Suprapubic skin (tissue), 4 donors: ENCODE measurements around the gene SAA1. TPM values are rescaled to one million over a fixed set of nuclear protein-coding genes. Genes with fewer than 3 reads are reported as not detected.
"Not testable (repeated sequence)": the region's sequence is repeated elsewhere in the genome, so short reads cannot be mapped to it uniquely, and the experiment has no call there.

Experiments
- DNase-seq, 2 donors: peaks; one replicate each; pipeline ENCODE4 v3.0.0-alpha.2; 2019; ENCODE audit warnings: low spot score in 2 of 2
- H3K27ac ChIP-seq: fragments of 200-600 bp; sonication (generic); one replicate; pipeline ENCODE4 v1.5.1; 2019
- H3K27me3 ChIP-seq: fragments of 200-600 bp; sonication (generic); one replicate; pipeline ENCODE4 v1.5.1; 2019
- H3K36me3 ChIP-seq: fragments of 200-600 bp; sonication (generic); one replicate; pipeline ENCODE4 v1.5.1; 2019
- H3K4me1 ChIP-seq: fragments of 200-600 bp; sonication (generic); one replicate; pipeline ENCODE4 v1.5.1; 2019
- H3K4me3 ChIP-seq: fragments of 200-600 bp; sonication (generic); one replicate; pipeline ENCODE4 v1.5.1; 2019; ENCODE audit warnings: mild to moderate bottlenecking
- H3K9me3 ChIP-seq: fragments of 200-600 bp; sonication (generic); one replicate; pipeline ENCODE4 v1.5.1; 2019
- CTCF ChIP-seq, 2 donors: fragments of 200-600 bp in 1 of 2; fragments of 450-650 bp in 1 of 2; sonication (generic) in 1 of 2; IDR thresholded peaks; one replicate each; pipeline ENCODE4 v1.5.1; 2016 to 2019; ENCODE audit warnings: antibody characterized with exemption in 2 of 2, mild to moderate bottlenecking in 1 of 2, moderate library complexity in 1 of 2
- EP300 ChIP-seq: sonication (generic); formaldehyde crosslinking; IDR thresholded peaks from one replicate; pipeline ENCODE4 v1.6.1; 2017; ENCODE audit warnings: antibody characterized with exemption
- POLR2A ChIP-seq, 2 donors: fragments of 450-650 bp; IDR thresholded peaks; one replicate each; pipeline ENCODE4 v1.6.1; 2017; ENCODE audit warnings: antibody characterized with exemption in 2 of 2, mild to moderate bottlenecking in 2 of 2, moderate library complexity in 2 of 2
- POLR2AphosphoS5 ChIP-seq, 3 donors: sonication (generic); formaldehyde crosslinking; IDR thresholded peaks; one replicate each; pipeline ENCODE4 v1.6.1; 2017; ENCODE audit warnings: antibody characterized with exemption in 3 of 3
- WGBS: methylation state at CpG from one replicate; pipeline ENCODE4 v1.1.5; 2018; 5-methylcytosine and 5-hydroxymethylcytosine counted together
- total RNA-seq, 4 donors: library from RNA; depleted of rRNA; stranded (reverse); fragments of >200 nt; gene quantifications; one replicate each; pipeline ENCODE4 v1.1.0, GENCODE V29; 2016

SAA1 gene
- total RNA-seq, 4 donors from 2014 or later: 10.5 to 79.1 (median 49.1) TPM

- no peak for TF ChIP-seq POLR2A (IDR thresholded peaks at IDR 0.05)
- no peak for TF ChIP-seq POLR2AphosphoS5 (IDR thresholded peaks at IDR 0.05)
- TF ChIP-seq EP300: no peak
- no peak for TF ChIP-seq CTCF (IDR thresholded peaks at IDR 0.05)
- Histone ChIP-seq H3K27ac (no peak overlapping the region), H3K9me3 (no peaks in the 10 kb centered on the region), H3K36me3 (no peaks in the 10 kb centered on the region), H3K4me3 (no peak overlapping the region), H3K4me1 (no peaks in the 10 kb centered on the region), H3K27me3 (peaks cover 9% of the 10 kb centered on the region)
- WGBS: 81% methylated on average over 1 of the region's 1 CpG
- DNase-seq: no peak
These were observed 26.4 kb upstream of the SAA1 start for GRCh38 chr11:18239655-18240054.

GRCh38 chr11:18243783-18244362 lies 22.2 kb upstream of the SAA1 start:
- no peaks in the 10 kb centered on the region for H3K36me3 ChIP-seq
- no peaks in the 10 kb centered on the region for H3K9me3 ChIP-seq
- peaks cover 5% of the 10 kb centered on the region for H3K27me3 ChIP-seq
- no peak for DNase-seq
- 0% methylated on average over 1 of the region's 1 CpG for WGBS
- H3K27ac ChIP-seq: no peak overlapping the region
- H3K4me1 ChIP-seq: peaks cover 2% of the 10 kb centered on the region
- TF ChIP-seq POLR2A (IDR thresholded peaks at IDR 0.05): no peak
- no peak for TF ChIP-seq POLR2AphosphoS5 (IDR thresholded peaks at IDR 0.05)
- TF ChIP-seq EP300: no peak
- TF ChIP-seq CTCF (IDR thresholded peaks at IDR 0.05): peak in 1 of 2 donors; percentile 62
- H3K4me3 ChIP-seq: no peak overlapping the region

- WGBS: 50% methylated on average over 5 of the region's 6 CpGs
- TF ChIP-seq EP300 (no peak), CTCF (IDR thresholded peaks at IDR 0.05) (no peak), POLR2AphosphoS5 (IDR thresholded peaks at IDR 0.05) (no peak), POLR2A (IDR thresholded peaks at IDR 0.05) (no peak)
These were observed 20.7 kb upstream of the SAA1 start for GRCh38 chr11:18245396-18245795.

GRCh38 chr11:18246379-18247190 lies 19.5 kb upstream of the SAA1 start:
- WGBS: 71% methylated on average over 11 of the region's 11 CpGs
- H3K4me3 ChIP-seq, H3K27me3 ChIP-seq, H3K36me3 ChIP-seq, DNase-seq, H3K9me3 ChIP-seq, H3K4me1 ChIP-seq, H3K27ac ChIP-seq: not testable (repeated sequence)

More at GRCh38 chr11:18245396-18245795, 20.7 kb upstream of the SAA1 start:
- no peaks in the 10 kb centered on the region for H3K27me3 ChIP-seq
- H3K27ac ChIP-seq: no peak overlapping the region
- no peaks in the 10 kb centered on the region for H3K36me3 ChIP-seq
- DNase-seq: no peak
- no peak overlapping the region for H3K4me3 ChIP-seq
- H3K4me1 ChIP-seq: peaks cover 2% of the 10 kb centered on the region
- H3K9me3 ChIP-seq: no peaks in the 10 kb centered on the region

- H3K4me3 ChIP-seq, DNase-seq, H3K4me1 ChIP-seq, H3K36me3 ChIP-seq, H3K9me3 ChIP-seq, H3K27ac ChIP-seq, H3K27me3 ChIP-seq: not testable (repeated sequence)
- WGBS: 64% methylated on average over 3 of the region's 6 CpGs
These were observed 18.9 kb upstream of the SAA1 start for GRCh38 chr11:18247191-18247581.

GRCh38 chr11:18248561-18248960 lies 17.5 kb upstream of the SAA1 start, which contains the start of gene SAA2:
Gene SAA2 (minus strand): TSS chr11:18248668. CDS start chr11:18248011, 657 bp downstream.
- DNase-seq: no peak
- no peaks in the 10 kb centered on the region for H3K9me3 ChIP-seq
- no peaks in the 10 kb centered on the region for H3K36me3 ChIP-seq
- peaks cover 2% of the 10 kb centered on the region for H3K4me1 ChIP-seq
- H3K27me3 ChIP-seq: no peaks in the 10 kb centered on the region
- TF ChIP-seq POLR2AphosphoS5 (IDR thresholded peaks at IDR 0.05) (no peak), CTCF (IDR thresholded peaks at IDR 0.05) (no peak), EP300 (no peak), POLR2A (IDR thresholded peaks at IDR 0.05) (no peak)
- H3K4me3 ChIP-seq: no peak within 1 kb of the TSS
- no peak within 1 kb of the TSS for H3K27ac ChIP-seq
- 58% methylated on average over 4 of the region's 5 CpGs for WGBS
